GM18520 (cell line): ENCODE measurements around the gene TMEM40.
"Not testable (repeated sequence)": the region's sequence is repeated elsewhere in the genome, so short reads cannot be mapped to it uniquely, and the experiment has no call there.

ENCODE experiments used
- ATAC-seq: cut with Tn5 transposase; IDR thresholded peaks from one replicate; pipeline ENCODE4 v1.9.1; 2021; ENCODE audit not compliant: unreplicated experiment

TMEM40 gene

GRCh38 chr3:12719984-12720898 lies 38.8 kb downstream of the TMEM40 start:
- no peak for ATAC-seq

- no peak for ATAC-seq
Observed at GRCh38 chr3:12719541-12719940, 39.5 kb downstream of the TMEM40 start.

GRCh38 chr3:12716605-12717151 lies 42.4 kb downstream of the TMEM40 start:
- ATAC-seq, result no peak

- ATAC-seq, result no peak
Observed at GRCh38 chr3:12714278-12714677, 44.8 kb downstream of the TMEM40 start.

DNA sequence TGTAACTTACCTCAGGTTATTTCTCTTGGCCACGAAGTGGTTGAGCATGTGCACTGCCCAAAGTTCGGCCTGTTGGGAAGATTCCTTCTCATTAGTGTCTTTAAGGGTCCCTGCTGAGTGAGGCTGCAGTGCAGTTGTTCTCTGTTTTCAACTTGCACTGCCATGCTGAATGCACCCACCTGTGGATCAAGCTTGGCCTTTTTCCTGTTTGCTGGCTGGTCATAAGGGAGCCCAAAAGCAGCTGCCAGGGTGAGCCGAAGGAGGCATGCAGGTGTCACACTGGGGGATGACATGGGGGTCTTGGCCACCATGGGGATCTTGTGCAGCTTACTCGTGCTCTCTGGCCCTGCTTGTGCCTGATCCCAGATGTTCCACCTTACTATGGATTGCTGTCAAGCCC lies 49.0 kb downstream of the TMEM40 start:
- ATAC-seq, result no peak

DNA sequence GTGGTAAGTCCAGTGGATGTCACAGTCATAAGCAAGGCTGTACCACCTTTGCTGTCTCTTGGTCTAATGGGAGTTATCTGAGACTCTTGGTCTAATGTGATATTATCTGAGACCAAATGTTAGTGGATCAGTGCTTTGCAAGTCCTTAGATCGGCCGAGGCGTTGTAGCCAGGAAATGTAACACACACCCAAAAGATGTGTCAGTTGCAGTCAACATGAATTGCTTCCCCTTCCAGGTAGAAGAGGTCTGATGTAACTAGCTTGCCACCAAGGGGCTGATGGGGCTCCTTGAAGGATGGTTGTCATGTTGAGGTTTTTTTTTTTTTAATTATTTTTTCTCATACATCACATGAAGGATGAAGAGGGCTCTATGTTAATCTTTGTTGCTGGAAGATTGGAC lies 49.7 kb downstream of the TMEM40 start:
- no peak for ATAC-seq

GRCh38 chr3:12708584-12709192 lies 50.4 kb downstream of the TMEM40 start:
- ATAC-seq, result no peak

DNA sequence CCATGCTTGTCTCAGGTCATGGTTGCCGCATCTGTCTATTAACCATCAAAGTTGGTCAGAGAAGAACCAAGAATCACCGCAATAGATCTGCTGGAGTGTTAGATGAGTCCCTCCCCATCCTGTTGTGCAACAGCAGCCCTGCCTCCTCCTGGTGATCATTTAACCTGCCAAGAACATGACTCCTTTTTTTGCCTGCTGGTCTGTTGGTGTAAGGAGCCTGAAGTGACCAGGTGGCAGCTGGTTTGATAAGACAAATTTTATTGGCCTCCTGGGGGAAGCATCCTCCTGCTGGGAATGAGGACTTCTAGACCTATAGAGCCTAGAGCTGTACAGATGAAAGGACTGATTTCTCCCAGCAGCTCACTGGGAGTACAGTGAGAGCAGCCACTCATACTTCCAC lies 51.6 kb downstream of the TMEM40 start:
- no peak for ATAC-seq

DNA sequence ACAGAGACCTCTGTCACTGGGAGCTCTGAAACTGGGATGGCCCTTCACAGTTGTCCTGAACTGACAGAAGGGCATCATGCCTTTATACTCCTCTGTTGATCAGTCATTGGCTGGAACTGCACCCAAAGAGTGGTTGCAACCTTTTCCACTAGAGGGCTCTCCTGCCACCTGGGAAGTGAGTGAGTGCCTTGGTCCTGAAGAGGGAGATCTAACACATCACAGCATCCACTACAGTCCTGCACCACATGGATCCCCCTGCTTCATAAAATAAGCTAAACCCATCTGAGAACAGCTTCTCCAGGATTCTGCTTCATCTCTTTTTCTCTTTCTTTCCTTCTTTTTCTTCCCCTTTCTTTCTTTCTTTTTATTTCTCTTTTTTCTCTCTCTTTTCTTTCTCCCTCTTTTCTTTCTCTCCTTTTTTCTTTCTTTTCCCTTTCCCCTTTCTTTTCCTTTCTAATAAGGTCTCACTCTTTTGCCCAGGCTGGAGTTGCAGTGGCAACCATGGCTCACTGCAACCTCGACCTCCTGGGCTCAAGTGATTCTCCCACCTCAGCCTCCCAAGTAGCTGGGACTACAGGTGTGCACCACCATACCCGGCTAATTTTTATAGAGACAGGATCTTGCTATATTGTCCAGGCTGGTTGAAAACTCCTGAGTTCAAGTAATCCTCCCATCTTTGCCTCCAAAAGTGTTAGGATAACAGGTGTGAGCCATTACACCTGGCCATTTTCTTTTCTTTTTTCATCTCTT lies 52.4 kb downstream of the TMEM40 start:
- ATAC-seq, result peak; percentile 70

DNA sequence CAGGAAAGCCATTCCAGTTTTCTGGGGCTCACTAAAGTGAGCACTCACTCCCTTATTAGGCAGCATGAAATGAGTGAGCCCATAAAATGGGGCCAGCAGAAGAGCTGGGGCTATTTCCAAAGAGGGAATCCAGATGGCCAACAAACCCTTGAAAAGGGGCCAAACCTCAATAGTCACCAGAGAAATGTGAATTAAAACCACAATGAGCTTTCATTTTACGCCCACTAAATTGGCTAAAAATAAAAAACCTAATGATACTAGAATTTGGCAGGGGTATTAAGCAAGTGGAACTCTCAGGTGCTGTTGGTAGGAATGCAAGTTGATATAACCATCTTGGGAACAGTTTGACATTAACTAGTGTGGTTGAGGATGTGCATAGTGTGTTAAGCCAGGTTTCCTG lies 53.1 kb downstream of the TMEM40 start:
- no peak for ATAC-seq

- ATAC-seq, result no peak
Observed at GRCh38 chr3:12705374-12705926, 53.6 kb downstream of the TMEM40 start.

- ATAC-seq, result no peak
Observed at GRCh38 chr3:12702501-12702900, 56.6 kb downstream of the TMEM40 start.

DNA sequence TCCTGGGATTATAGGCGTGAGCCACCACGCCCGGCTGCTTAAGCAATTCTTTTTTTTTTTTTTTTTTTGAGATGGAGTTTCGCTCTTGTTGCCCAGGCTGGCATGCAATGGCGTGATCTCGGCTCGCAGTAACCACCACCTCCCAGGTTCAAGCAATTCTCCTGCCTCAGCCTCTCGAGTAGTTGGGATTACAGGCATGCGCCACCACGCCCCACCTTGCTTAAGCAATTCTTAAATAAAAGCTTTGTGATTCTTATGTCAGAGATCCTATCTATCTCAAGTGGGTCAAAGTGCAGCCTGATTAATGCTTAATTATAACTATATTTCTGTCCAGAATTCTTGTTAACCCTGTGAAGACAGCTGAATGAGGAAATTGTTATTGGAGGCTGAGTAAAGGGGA lies 57.5 kb downstream of the TMEM40 start:
- ATAC-seq, result not testable (repeated sequence)

GRCh38 chr3:12700800-12701199 lies 58.3 kb downstream of the TMEM40 start:
- ATAC-seq, result no peak

DNA sequence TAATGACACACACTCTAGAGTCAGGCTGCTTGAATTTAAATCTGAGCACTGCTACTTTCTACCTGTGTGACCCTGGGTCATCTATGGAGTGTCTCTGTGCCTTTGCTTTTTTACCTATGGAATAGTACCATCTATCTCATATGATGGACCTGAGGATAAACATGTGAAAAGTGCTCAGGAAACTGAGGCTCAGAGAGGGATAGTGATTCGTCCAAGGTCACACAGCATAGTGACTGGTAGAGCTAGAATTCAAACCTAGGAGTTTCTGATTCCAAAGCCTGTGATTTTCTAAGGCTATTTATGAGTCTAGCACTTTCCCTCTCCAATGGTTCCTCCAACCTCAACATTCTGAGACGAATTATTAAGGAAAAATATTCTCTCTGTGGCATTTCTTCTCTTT lies 63.1 kb downstream of the TMEM40 start:
- ATAC-seq, result no peak

DNA sequence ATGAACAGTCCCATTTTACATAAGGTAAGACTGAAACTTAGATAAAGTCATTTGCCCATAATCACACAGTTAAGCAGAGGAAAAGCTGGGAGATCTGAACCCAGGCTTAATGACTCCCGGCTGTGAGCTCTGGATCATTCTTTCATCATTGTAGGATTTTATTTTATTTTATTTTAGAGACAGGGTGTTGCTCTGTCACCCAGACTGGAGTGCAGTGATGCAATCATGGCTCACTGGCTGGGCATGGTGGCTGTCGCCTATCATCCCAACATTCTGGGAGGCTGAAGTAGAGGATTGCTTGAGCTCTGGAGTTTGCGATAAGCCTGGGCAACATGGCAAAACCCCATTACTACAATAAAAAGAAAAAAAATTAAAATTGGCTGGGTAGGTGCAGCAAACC lies 63.9 kb downstream of the TMEM40 start:
- no peak for ATAC-seq

DNA sequence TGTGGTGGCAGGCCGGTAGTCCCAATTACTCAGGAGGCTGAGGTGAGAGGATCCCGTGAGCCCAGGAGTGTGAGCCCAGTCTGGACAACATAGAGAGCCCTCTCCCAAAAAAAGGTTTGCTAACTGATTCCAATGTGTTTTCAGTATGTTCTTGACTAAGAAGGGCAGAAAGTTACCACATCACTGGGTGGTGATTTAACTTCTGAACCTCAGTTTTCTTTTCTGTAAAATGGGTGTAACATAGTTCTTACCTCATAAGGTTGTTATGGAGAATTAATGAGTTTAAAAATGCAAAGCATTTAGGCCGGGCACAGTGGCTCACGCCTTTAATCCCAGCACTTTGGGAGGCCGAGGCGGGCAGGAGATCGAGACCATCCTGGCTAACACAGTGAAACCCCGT lies 66.6 kb downstream of the TMEM40 start:
- no peak for ATAC-seq

DNA sequence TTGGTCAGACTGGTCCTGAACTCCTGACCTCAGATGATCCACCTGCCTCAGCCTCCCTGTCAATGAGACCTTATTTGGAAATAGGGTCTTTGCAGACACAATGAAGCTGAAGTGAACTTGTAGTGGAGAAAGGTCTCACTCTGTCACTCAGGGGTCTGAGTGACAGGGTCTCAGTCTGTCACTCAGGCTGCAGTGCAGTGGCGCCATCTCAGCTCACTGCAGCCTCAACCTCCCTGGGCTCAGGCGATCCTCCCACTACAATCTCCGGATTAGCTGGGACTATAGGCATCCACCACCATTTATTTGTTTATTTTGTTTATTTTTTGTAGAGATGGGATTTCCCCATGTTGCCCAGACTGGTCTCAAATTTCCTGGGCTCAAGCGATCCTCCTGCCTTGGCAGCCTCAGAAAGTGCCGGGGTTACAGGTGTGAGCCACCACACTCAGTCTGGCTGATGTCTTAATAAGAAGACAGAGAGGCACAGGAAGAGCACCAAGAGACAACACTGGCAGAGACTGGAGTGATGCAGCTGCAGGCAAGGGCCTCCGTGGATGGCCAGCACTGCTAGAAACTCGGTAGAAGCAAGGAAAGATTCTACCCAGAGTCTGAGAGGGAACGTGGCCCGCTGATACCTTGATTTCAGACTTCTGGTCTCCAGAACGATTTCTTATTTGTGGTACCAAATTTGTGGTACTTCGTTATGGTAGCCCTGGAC lies 68.9 kb downstream of the TMEM40 start:
- no peak for ATAC-seq

DNA sequence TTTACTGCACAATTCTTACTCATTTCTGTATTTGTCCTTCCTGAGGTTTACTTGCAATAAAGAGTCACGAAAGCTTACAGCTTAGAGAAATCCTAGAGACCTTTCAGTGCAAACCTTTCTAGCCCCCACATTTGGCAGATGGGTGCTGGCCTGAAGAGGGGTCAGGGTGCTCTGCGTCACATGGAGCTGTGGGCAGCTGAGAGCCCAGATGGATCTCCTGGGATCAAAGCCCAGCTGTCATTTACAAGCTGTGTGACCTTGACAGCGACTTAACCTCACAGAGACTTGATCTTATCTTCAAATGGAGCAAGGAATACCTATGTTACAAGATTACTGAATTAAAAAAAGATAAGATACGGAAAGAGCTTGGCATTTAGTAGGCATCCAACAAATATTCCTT lies 71.1 kb downstream of the TMEM40 start:
- ATAC-seq, result no peak

GRCh38 chr3:12686096-12686495 lies 73.0 kb downstream of the TMEM40 start:
- no peak for ATAC-seq
